Measurements from ENCODE around the gene CORO6.
"Not testable (repeated sequence)": the region's sequence is repeated elsewhere in the genome, so short reads cannot be mapped to it uniquely, and the experiment has no call there.

CORO6 gene

DNA sequence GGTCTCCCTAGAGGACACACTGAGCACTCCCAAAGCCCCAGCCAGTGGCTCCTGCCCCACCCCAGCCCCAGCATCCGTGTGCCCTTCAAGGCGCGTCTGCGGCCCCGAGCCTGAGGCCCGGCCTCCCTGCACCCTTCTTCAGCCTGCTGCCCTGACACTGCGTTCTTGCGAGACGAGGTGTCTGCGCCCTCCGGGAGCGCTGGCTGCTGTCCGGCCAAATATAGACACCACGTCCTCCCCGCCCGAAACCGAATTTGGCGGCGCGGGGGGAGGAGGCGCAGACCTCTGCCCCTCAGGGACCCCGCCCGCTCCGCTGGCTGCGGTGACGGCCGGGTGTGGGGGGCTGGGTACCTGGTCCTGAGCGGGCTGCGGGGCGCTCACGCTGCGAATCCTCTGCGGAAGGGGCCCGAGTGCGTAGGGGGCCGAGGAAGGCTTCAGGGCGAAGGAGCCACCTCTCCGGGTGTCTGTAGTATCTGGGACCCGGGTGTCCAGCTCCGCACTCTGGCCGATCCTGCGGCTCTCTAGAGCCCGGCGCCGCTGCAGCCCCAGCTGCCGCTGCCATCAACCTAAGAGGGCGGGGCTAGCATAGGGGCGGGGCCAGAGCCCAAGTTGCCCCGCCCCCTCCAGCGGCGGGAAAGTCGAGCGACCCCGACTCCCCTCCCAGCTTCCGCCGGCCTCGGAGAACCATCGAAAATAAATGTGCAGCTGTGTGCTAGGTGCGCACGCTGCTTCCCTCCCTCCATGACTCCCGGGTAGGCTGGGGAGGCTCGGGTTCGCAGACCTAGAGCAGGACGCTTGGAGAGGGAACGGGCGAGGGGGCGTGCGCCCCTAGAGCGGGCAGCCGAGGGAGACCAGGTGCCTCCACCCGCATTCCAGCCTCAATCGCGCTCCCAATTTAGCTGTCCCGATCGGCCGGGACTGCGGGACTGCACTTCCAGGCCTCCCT is at the start of gene CORO6:
Gene CORO6, minus strand, starts transcription at position 576 of the 946 bp plus-strand sequence. CDS start 1,491 bp downstream, outside the sequence.
- DNase-seq: peak in 32 of 51 donors; percentile 8 to 73 (median 46)

GRCh38 chr17:29671661-29672060 is 48.9 kb upstream of the CORO6 start:
- no peak for DNase-seq

DNA sequence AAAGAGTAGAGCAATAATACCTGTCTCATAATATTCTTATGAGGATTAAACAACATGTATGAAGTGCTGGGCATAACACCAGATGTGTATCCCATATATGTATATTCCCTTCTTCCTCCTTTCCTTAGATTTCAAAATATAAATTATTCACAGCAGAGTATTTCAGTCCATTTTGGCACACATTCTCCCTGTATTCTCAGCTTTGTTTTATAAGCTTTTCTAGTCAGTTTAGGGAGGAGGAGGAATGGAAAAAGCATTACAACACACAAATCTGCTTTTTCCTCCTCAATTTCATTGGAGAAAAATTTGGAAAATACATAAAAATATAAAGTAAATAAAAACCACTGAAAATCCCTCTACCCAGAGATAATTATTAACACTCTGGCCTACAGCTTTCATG is 46.6 kb upstream of the CORO6 start:
- DNase-seq: no peak

DNA sequence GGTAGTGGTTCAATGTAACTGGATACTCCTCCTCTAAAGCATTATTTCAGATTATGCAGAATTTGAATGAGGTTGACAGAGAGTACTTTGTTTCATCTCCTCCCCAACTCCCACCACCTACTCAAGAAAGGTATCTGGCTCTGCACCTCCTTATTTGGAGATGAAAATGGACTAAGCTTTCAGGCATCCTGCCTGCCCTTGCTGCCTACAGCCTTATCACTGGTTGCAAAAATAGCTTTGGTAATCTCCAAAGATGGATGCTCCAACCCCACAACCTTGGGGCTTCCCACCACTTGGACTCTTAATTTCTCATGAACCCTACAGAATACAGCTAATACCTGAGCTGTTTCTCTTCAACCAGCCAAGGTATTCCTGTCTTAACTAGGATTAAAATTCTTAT is 45.3 kb upstream of the CORO6 start:
- DNase-seq: no peak

- DNase-seq: no peak
These were observed 42.7 kb upstream of the CORO6 start for GRCh38 chr17:29665481-29665810.

GRCh38 chr17:29664743-29665480 is 42.2 kb upstream of the CORO6 start:
- DNase-seq: no peak

- DNase-seq: peak in 1 of 51 donors; percentile 20
These were observed 40.4 kb upstream of the CORO6 start for GRCh38 chr17:29663155-29663554.

GRCh38 chr17:29661213-29661612 is 38.5 kb upstream of the CORO6 start:
- no peak for DNase-seq

GRCh38 chr17:29659155-29659554 is 36.4 kb upstream of the CORO6 start:
- no peak for DNase-seq

- no peak for DNase-seq
These were observed 32.6 kb upstream of the CORO6 start for GRCh38 chr17:29655323-29655722.

DNA sequence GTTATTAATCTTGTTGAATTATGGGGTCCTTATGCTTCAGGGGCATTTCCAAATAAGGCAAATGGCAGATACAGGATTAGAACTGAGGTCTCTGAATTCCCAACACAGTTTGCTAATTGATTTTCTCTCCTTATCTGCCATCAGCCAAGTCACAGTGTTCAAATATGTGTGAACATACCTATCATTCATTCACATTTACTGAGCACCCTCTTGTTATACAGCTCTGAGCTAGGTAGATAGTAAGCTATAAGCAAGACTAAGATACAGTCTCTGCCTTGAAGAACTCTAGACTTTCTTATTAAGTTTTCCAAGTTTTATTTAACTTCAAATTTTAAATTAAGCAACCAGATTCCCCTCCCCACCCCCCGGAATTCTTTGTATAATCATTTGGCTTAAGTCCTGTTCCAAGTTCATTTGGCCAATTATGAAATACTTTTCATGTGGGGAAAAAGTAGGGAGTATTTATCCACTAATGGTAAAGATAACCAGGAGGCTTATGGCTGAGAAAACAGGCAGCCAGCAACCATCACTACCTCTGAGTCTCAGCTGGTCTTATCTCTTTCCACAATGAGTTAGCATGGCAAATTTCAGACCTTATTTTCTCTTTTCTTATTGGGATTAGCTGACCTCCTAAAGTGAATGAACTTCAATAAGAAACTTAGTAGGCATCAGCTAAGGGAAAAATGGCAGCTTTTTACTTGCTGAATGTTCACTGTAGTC is 31.4 kb upstream of the CORO6 start:
- no peak for DNase-seq

DNA sequence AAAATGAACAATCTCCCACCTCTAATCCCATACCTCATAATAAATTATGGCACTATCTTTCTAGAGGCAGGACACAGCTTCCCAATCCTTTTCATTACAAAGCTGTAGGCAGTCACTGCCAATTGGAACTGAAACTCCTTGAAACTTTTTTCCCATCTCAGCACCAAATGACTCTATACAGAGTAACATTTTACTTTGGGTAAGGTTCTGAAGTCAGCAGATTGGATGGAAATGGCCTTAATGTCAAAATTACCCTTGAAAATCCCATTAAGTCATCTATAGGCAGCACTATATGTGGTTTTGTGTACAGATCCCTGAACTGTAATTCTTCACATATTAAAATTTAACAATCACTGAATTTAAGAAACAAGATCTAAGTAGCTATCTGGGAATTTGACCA is 30.3 kb upstream of the CORO6 start:
- DNase-seq: no peak

DNA sequence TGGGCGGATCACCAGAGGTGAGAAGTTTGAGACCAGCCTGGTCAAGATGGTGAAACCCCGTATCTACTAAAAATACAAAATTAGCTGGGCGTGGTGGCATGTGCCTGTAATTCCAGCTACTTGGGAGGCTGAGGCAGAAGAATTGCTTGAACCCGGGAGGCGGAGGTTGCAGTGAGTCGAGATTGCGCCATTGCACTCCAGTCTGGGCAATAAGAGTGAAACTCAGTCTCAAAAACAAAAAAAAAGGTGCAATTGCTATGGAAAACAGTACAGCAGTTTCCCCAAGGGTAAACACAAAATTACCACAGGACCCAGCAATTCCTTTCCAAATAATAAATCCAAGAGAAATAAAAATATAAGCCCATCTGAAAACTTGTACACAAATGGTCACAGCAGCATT is 29.2 kb upstream of the CORO6 start:
- not testable (repeated sequence) for DNase-seq

- DNase-seq: no peak
These were observed 27.7 kb upstream of the CORO6 start for GRCh38 chr17:29650396-29650795.

DNA sequence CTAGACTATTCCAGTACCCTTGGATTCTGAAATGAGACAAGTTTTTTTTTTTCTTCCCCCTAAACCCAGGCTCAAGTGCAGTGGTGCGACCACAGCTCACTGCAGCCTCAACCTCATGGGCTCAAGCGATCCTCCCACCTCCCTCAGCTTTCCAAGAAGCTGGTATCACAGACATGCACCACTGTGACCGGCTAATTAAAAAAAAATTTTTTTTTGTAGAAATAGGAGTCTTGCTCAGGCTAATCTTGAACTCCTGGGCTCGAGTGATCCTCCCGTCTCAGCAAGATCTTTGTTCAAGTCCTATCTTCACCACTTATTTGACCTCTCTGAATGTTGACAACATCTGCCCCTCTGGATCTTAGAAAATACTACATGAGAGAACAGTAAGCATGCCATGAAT is 26.6 kb upstream of the CORO6 start:
- DNase-seq: no peak

GRCh38 chr17:29648005-29648404 is 25.3 kb upstream of the CORO6 start:
- DNase-seq: no peak

DNA sequence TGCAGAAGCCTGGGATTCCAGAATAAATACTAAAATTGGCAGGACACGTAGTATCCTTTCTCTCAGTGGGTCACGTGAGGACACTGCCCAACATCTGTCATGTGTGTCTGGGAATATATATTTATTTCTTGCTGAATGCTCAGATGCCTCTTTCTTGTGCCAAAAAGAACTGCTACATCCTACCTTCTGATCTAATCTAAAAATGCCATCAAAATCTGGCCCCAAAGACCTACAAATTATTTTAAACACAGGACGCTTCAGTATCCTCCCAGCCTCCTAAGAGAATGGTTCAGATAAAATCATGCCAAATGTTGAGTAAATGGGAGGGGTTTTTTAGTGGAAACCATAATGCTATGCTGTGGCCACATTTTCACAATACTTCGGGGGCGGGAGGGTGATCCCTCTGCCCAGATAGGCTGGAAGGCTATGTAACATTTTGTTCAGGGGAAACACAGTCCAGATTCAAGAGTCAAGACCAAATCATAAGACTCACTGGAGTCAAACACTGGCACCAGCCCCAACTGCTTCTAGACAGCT is 22.9 kb upstream of the CORO6 start:
- peak in 1 of 51 donors; percentile 18 for DNase-seq

DNA sequence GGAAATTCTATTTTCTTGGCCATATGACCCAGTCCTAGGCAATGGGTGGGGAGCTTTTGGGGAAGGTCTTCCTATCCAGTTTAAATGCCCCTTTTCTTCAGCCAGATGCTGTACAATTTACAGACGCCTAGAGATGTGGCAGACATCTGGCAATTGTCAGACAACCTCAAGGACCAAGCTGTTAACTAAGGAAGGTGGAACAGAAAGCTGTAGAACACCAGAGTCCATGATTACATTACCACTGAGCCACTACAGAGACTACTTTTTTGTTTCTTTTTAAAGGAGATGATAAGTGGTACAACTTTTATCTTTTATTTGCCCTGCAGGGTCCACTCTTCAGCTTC is 21.1 kb upstream of the CORO6 start:
- no peak for DNase-seq

DNA sequence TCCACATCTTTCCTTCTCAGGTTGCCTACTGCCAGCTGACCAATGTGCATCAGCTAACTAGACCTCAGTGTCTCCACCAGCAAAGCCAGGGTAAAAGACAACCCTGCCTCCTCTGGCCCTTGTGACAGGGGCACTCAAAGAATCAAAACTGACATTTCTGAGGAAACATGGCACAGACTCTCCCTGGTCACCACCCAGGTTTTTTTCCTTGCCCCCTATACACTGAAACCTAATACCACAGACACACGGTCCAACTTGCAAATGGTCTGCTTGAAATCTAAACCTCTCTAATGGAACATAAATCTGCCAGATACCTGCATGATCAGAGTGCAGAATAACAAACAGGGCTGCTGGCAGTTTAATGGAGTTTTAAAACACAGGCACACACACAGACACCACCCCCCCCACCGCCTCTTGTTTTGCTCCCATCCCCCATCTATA is 19.5 kb upstream of the CORO6 start:
- DNase-seq: no peak

DNA sequence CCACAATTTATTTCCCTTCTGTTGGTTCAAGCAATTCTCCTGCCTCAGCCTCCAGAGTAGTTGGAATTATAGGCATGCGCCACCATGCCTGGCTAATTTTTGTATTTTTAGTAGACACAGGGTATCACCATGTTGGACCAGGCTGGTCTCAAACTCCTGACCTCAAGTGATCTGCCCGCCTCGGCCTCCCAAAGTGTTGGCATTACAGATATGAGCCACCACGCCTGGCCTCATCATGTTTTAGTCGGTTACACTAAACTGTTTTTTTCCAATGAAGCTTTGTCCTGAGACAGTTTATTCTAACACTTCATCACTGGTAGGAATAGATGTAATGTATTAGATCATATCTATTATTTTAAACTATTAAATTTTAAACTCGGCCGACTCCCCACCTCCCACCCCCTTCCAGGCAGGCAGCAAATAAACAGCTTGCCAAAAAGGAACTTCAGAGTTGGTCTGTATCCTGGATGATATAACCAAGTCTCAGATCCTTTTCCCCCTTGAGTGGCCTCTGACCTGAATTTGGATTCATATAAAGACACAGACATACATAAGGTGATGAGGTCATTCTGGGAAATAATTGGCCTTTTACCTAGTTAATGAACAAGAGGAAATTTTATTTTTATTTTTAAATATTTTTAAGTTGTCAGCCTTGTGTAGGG is 18.4 kb upstream of the CORO6 start:
- no peak for DNase-seq

GRCh38 chr17:29640413-29640812 is 17.7 kb upstream of the CORO6 start:
- DNase-seq: no peak
